ENCODE measurements around the gene NR1I3.

NR1I3 gene

GRCh38 chr1:161187311-161187710, 50.7 kb downstream of the NR1I3 start:
- CTCF ChIA-PET, result interaction anchor here (1.0 to 1.3 kb wide), 2 partner anchors 38 to 187 kb away, joined by 3 to 4 read pairs; no protein-coding TSS in a partner anchor
- TF ChIP-seq CTCF (IDR thresholded peaks at IDR 0.05; ENCODE audit: control extremely low read depth, extremely low read depth, low read depth, missing control alignments), result no peak
- no peak for DNase-seq (ENCODE audit: extremely low spot score)
- POLR2A ChIA-PET, result no interaction called here

- ChIA-PET POLR2A (interaction anchor here (0.6 to 1.4 kb wide), 2 partner anchors 20 to 1036 kb away, joined by 4 to 7 read pairs; partner anchors contain the start of gene PPOX), CTCF (interaction anchor here (0.7 to 2.0 kb wide), 8 partner anchors 9 to 197 kb away, joined by 3 to 14 read pairs (median 4); partner anchors contain the start of genes NDUFS2, PPOX and TOMM40L)
- TF ChIP-seq CTCF (IDR thresholded peaks at IDR 0.05; ENCODE audit: control extremely low read depth, extremely low read depth, low read depth, missing control alignments), result no peak
- no peak for DNase-seq (ENCODE audit: extremely low spot score)
Observed at GRCh38 chr1:161185732-161186311, 52.2 kb downstream of the NR1I3 start.

- CTCF ChIA-PET, result interaction anchor here (1.1 to 2.0 kb wide), 4 partner anchors 13 to 197 kb away, joined by 3 to 14 read pairs (median 4); partner anchors contain the start of gene NDUFS2
- DNase-seq (ENCODE audit: extremely low spot score), result peak; percentile 85
- TF ChIP-seq CTCF (IDR thresholded peaks at IDR 0.05; ENCODE audit: control extremely low read depth, extremely low read depth, low read depth, missing control alignments), result no peak
- POLR2A ChIA-PET, result interaction anchor here (0.6 kb wide), 1 partner anchor 1035 kb away, joined by 7 read pairs; no protein-coding TSS in a partner anchor
Observed at GRCh38 chr1:161185282-161185682, 52.7 kb downstream of the NR1I3 start.

GRCh38 chr1:161182214-161182613, 55.8 kb downstream of the NR1I3 start:
- DNase-seq (ENCODE audit: extremely low spot score), result no peak
- ChIA-PET CTCF (interaction anchor here (1.3 to 5.5 kb wide), 8 partner anchors 11 to 200 kb away, joined by 3 to 65 read pairs (median 8); partner anchors contain the start of genes DEDD, NDUFS2 and PPOX), POLR2A (no interaction called here)
- TF ChIP-seq CTCF (IDR thresholded peaks at IDR 0.05; ENCODE audit: control extremely low read depth, extremely low read depth, low read depth, missing control alignments), result no peak

GRCh38 chr1:161180639-161181038, 57.4 kb downstream of the NR1I3 start:
- TF ChIP-seq CTCF (IDR thresholded peaks at IDR 0.05; ENCODE audit: control extremely low read depth, extremely low read depth, low read depth, missing control alignments), result peak; percentile 25
- ChIA-PET CTCF (interaction anchor here (0.8 to 5.5 kb wide), 6 partner anchors 9 to 46 kb away, joined by 4 to 65 read pairs (median 8); partner anchors contain the start of genes NDUFS2 and PPOX), POLR2A (no interaction called here)
- no peak for DNase-seq (ENCODE audit: extremely low spot score)

- DNase-seq (ENCODE audit: extremely low spot score), result no peak
- ChIA-PET POLR2A (no interaction called here), CTCF (interaction anchor here (0.8 to 5.5 kb wide), 4 partner anchors 13 to 202 kb away, joined by 3 to 65 read pairs (median 8); partner anchors contain the start of gene PPOX)
- no peak for TF ChIP-seq CTCF (IDR thresholded peaks at IDR 0.05; ENCODE audit: control extremely low read depth, extremely low read depth, low read depth, missing control alignments)
Observed at GRCh38 chr1:161179698-161180097, 58.3 kb downstream of the NR1I3 start.
